Measurements from ENCODE around the gene ATF6. TPM values are rescaled to one million over a fixed set of nuclear protein-coding genes. Genes with fewer than 3 reads are reported as not detected.
A peak's percentile ranks its signal among the peaks of the same experiment; 100 is the strongest.

ATF6 gene
- total and polyA plus RNA-seq, 2 of the 4 experiments (the other 2 are of a cell fraction) = 12.2 to 17.6 TPM

DNA sequence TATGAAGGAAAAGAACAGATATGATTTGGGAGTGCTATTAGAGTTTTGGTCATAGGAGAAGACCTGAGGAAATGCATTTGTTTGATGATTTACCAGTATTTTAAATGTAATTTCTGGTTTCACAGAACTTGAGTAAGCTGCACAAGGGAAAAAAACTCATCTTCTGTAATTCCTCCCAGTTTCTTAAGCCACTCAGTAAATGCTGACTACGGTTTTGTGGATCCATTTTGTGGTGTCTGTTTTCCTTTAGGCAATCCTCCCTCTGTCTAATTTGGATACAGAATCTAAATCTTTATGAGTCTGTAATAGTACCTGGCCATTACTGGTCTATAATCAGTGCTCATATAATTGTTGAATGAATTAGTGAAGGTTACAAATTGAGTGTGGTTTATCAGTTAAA is 185.5 kb downstream of the ATF6 start:
- no peak overlapping the region for H3K18ac ChIP-seq (ENCODE audit: low read depth, low read length)
- no peak overlapping the region for H4K91ac ChIP-seq (ENCODE audit: insufficient read depth, low read depth, low read length)
- no peak overlapping the region for H4K8ac ChIP-seq (ENCODE audit: low read depth in 2 of 2, low read length in 2 of 2)
- DNase-seq (no peak), ATAC-seq (ENCODE audit: low read depth) (no peak)
- no peak overlapping the region for H3K4ac ChIP-seq (ENCODE audit: low read depth, low read length)
- ChIA-PET POLR2A (ENCODE audit: unreplicated experiment) (no interaction called here), CTCF (no interaction called here)
- no peaks in the 10 kb centered on the region for H3K9me3 ChIP-seq (ENCODE audit: control insufficient read depth, insufficient read depth, low read length)
- peaks cover 0 to 3% of the 10 kb centered on the region in 2 experiments; a peak in 1 of 4 replicates for H3K79me1 ChIP-seq (ENCODE audit: low read depth in 1 of 2, low read length in 2 of 2)
- no peak overlapping the region for H2AK9ac ChIP-seq (replicated peaks; ENCODE audit: low read depth, low read length, poor library complexity)
- H2BK120ac ChIP-seq (ENCODE audit: low read depth, low read length) = no peak overlapping the region
- H2AFZ ChIP-seq (replicated peaks; ENCODE audit: low read length, poor library complexity) = no peak overlapping the region
- H3K27me3 ChIP-seq (ENCODE audit: control insufficient read depth, insufficient read depth, low read length) = no peaks in the 10 kb centered on the region
- H2BK20ac ChIP-seq (ENCODE audit: low read depth, low read length) = no peak overlapping the region
- H2AK5ac ChIP-seq (ENCODE audit: low read depth, low read length) = no peak overlapping the region
- no peaks in the 10 kb centered on the region for H3K36me3 ChIP-seq (ENCODE audit: control insufficient read depth, insufficient read depth, low read length)
- no peak overlapping the region for H3K4me2 ChIP-seq (ENCODE audit: low read depth, low read length)
- H3K27ac ChIP-seq (ENCODE audit: insufficient read depth, low read length) = no peak overlapping the region
- no peak overlapping the region for H2BK5ac ChIP-seq (ENCODE audit: low read depth, low read length, poor library complexity, severe bottlenecking)
- no peak overlapping the region for H3K14ac ChIP-seq (replicated peaks; ENCODE audit: low read depth, low read length)
- intact Hi-C loops (cut with micrococcal nuclease) (no loop called here), dilution Hi-C loops (cut with HindIII; ENCODE audit: low sequenced_read_pairs, unreplicated experiment) (no loop called here), in situ Hi-C loops (cut with MboI; ENCODE audit: low sequenced_read_pairs) (no loop called here)
- H2BK15ac ChIP-seq (ENCODE audit: low read depth, low read length) = no peak overlapping the region
- H3K23ac ChIP-seq (ENCODE audit: low read depth, low read length) = no peak overlapping the region
- TF ChIP-seq MAFK (IDR thresholded peaks at IDR 0.05; ENCODE audit: low read depth, low read length) = peak; percentile 19; the same call in 1 of the 2 replicates
- no peak for TF ChIP-seq BHLHE40 (IDR thresholded peaks at IDR 0.05; ENCODE audit: low read depth, low read length)
- H4K20me1 ChIP-seq (ENCODE audit: insufficient read depth, low read length) = no peaks in the 10 kb centered on the region
- no peaks in the 10 kb centered on the region for H3K9me1 ChIP-seq (ENCODE audit: insufficient read depth, low read length)
- H3K4me3 ChIP-seq (ENCODE audit: insufficient read depth, low read depth, low read length) = no peak overlapping the region
- peaks cover 2% of the 10 kb centered on the region; the same call in 1 of the 2 replicates for H3K4me1 ChIP-seq (ENCODE audit: control insufficient read depth, insufficient read depth, low read length)
- no CpG with 5 or more reads among the region's 1 CpG for WGBS, 2 experiments (ENCODE audit: extremely low coverage in 2 of 2, insufficient read length in 1 of 2)
- no TSS peak for BruUV-seq (replicated peaks)
- H3K9ac ChIP-seq (ENCODE audit: low read depth, low read length) = no peak overlapping the region
- no peak overlapping the region for H4K5ac ChIP-seq (ENCODE audit: low read depth, low read length)
- H3K56ac ChIP-seq (ENCODE audit: extremely low read depth, insufficient read depth, low read length) = no peak overlapping the region
